ENCODE results near the gene GRM7. TPM values are rescaled to one million over a fixed set of nuclear protein-coding genes. Genes with fewer than 3 reads are reported as not detected.

GRM7 gene
- total RNA-seq, 4 donors from 2014 or later, result 0.29 to 15.8 (median 0.67) TPM

GRCh38 chr3:7547826-7548225 lies 686.9 kb downstream of the GRM7 start:
- no peak for DNase-seq
- no peaks in the 10 kb centered on the region for H3K4me1 ChIP-seq
- H3K27me3 ChIP-seq, result no peaks in the 10 kb centered on the region
- no peak overlapping the region for H3K4me3 ChIP-seq
- intact Hi-C loops (cut with DNase I; ENCODE audit: low total_unique reads), result no loop called here
- no peak for TF ChIP-seq CTCF (IDR thresholded peaks at IDR 0.05)
- no peak for TF ChIP-seq POLR2A (IDR thresholded peaks at IDR 0.05)
- no peaks in the 10 kb centered on the region for H3K9me3 ChIP-seq
- no peak overlapping the region for H3K27ac ChIP-seq
- no peaks in the 10 kb centered on the region for H3K36me3 ChIP-seq

GRCh38 chr3:7562892-7563291 lies 702.0 kb downstream of the GRM7 start:
- Histone ChIP-seq H3K4me1 (no peaks in the 10 kb centered on the region), H3K36me3 (no peaks in the 10 kb centered on the region), H3K27ac (no peak overlapping the region), H3K4me3 (no peak overlapping the region), H3K9me3 (no peaks in the 10 kb centered on the region), H3K27me3 (no peaks in the 10 kb centered on the region)
- DNase-seq, result no peak
- intact Hi-C loops (cut with DNase I; ENCODE audit: low total_unique reads), result no loop called here
- TF ChIP-seq CTCF (IDR thresholded peaks at IDR 0.05) (no peak), POLR2A (IDR thresholded peaks at IDR 0.05) (no peak)

GRCh38 chr3:7565574-7565973 lies 704.7 kb downstream of the GRM7 start:
- H3K9me3 ChIP-seq, result no peaks in the 10 kb centered on the region
- intact Hi-C loops (cut with DNase I; ENCODE audit: low total_unique reads), result no loop called here
- TF ChIP-seq POLR2A (IDR thresholded peaks at IDR 0.05) (no peak), CTCF (IDR thresholded peaks at IDR 0.05) (no peak)
- no peaks in the 10 kb centered on the region for H3K4me1 ChIP-seq
- no peaks in the 10 kb centered on the region for H3K36me3 ChIP-seq
- H3K27me3 ChIP-seq, result no peaks in the 10 kb centered on the region
- no peak for DNase-seq
- no peak overlapping the region for H3K4me3 ChIP-seq
- no peak overlapping the region for H3K27ac ChIP-seq

GRCh38 chr3:7567160-7567559 lies 706.2 kb downstream of the GRM7 start:
- Histone ChIP-seq H3K27me3 (no peaks in the 10 kb centered on the region), H3K27ac (no peak overlapping the region), H3K4me3 (no peak overlapping the region), H3K36me3 (no peaks in the 10 kb centered on the region), H3K4me1 (no peaks in the 10 kb centered on the region), H3K9me3 (no peaks in the 10 kb centered on the region)
- DNase-seq, result no peak
- TF ChIP-seq CTCF (IDR thresholded peaks at IDR 0.05) (no peak), POLR2A (IDR thresholded peaks at IDR 0.05) (no peak)
- intact Hi-C loops (cut with DNase I; ENCODE audit: low total_unique reads), result no loop called here

GRCh38 chr3:7568526-7569184 lies 707.7 kb downstream of the GRM7 start:
- no peaks in the 10 kb centered on the region for H3K27me3 ChIP-seq
- TF ChIP-seq CTCF (IDR thresholded peaks at IDR 0.05) (no peak), POLR2A (IDR thresholded peaks at IDR 0.05) (no peak)
- H3K36me3 ChIP-seq, result no peaks in the 10 kb centered on the region
- intact Hi-C loops (cut with DNase I; ENCODE audit: low total_unique reads), result no loop called here
- no peaks in the 10 kb centered on the region for H3K4me1 ChIP-seq
- no peaks in the 10 kb centered on the region for H3K9me3 ChIP-seq
- H3K27ac ChIP-seq, result no peak overlapping the region
- no peak for DNase-seq
- H3K4me3 ChIP-seq, result no peak overlapping the region
